HepG2 (cell line): ENCODE results near the gene CFAP45. TPM values are rescaled to one million over a fixed set of nuclear protein-coding genes. Genes with fewer than 3 reads are reported as not detected.

Experiments
- FOSL2 ChIP-seq: sonication (generic); formaldehyde crosslinking; IDR thresholded peaks from 2 replicates; pipeline ENCODE4 v1.4.0; 2020; ENCODE audit warnings: missing genetic modification reagents
- GABPB1 ChIP-seq: IDR thresholded peaks from 2 replicates; pipeline ENCODE4 v1.6.1; 2016; ENCODE audit warnings: mild to moderate bottlenecking, missing genetic modification reagents, moderate library complexity, missing compliant biosample characterization
- HIC2 ChIP-seq: sonication (generic); formaldehyde crosslinking; IDR thresholded peaks from 2 replicates; pipeline ENCODE4 v1.9.0; 2022; ENCODE audit warnings: low read depth, missing genetic modification reagents
- JDP2 ChIP-seq: sonication (generic); formaldehyde crosslinking; IDR thresholded peaks from 2 replicates; pipeline ENCODE4 v1.8.1; 2022; ENCODE audit warnings: missing genetic modification reagents, borderline replicate concordance
- KMT2A ChIP-seq: sonication (generic); formaldehyde crosslinking; IDR thresholded peaks from 2 replicates; pipeline ENCODE4 v1.4.0; 2020; ENCODE audit warnings: missing genetic modification reagents
- MTA3 ChIP-seq: sonication (generic); formaldehyde crosslinking; IDR thresholded peaks from 2 replicates; pipeline ENCODE4 v1.4.0; 2020; ENCODE audit warnings: missing genetic modification reagents
- NBN ChIP-seq: fragments of 450-650 bp; conservative IDR thresholded peaks from 2 replicates; pipeline ENCODE4 v1.6.1; 2017
- PATZ1 ChIP-seq: sonication (generic); formaldehyde crosslinking; IDR thresholded peaks from 2 replicates; pipeline ENCODE4 v1.4.0; 2020; ENCODE audit warnings: missing genetic modification reagents
- RBFOX2 ChIP-seq: fragments of 200-400 bp; formaldehyde crosslinking; IDR thresholded peaks from 2 replicates; pipeline ENCODE4 v1.6.1; 2017; ENCODE audit warnings: low read depth, mild to moderate bottlenecking, low read length
- RORA ChIP-seq: sonication (generic); formaldehyde crosslinking; IDR thresholded peaks from 2 replicates; pipeline ENCODE4 v1.5.0; 2020; ENCODE audit warnings: mild to moderate bottlenecking, missing genetic modification reagents, moderate library complexity
- SKI ChIP-seq: fragments of 450-650 bp; IDR thresholded peaks from one replicate; pipeline ENCODE4 v1.6.1; 2018; ENCODE audit warnings: mild to moderate bottlenecking; ENCODE audit not compliant: partially characterized antibody
- THAP11 ChIP-seq: IDR thresholded peaks from 2 replicates; pipeline ENCODE4 v1.6.1; 2016; ENCODE audit warnings: missing biosample characterization, missing genetic modification reagents
- ZNF441 ChIP-seq: sonication (generic); formaldehyde crosslinking; IDR thresholded peaks from 2 replicates; pipeline ENCODE4 v1.7.0; 2021; ENCODE audit warnings: missing genetic modification reagents, borderline replicate concordance
- ZNF550 ChIP-seq: sonication (generic); formaldehyde crosslinking; IDR thresholded peaks from 2 replicates; pipeline ENCODE4 v1.4.0; 2020; ENCODE audit warnings: mild to moderate bottlenecking, missing genetic modification reagents, borderline replicate concordance
- ZNF615 ChIP-seq: sonication (generic); formaldehyde crosslinking; IDR thresholded peaks from 2 replicates; pipeline ENCODE4 v1.5.0; 2020; ENCODE audit warnings: mild to moderate bottlenecking, missing genetic modification reagents, borderline replicate concordance
- polyA plus RNA-seq, 8 experiments: library from polyadenylated mRNA; depleted of rRNA in 3 of 8; stranded (reverse) in 7 of 8; unstranded in 1 of 8; fragments of >200 nt; fragmentation: Illumina TruSeq in 4 of 8; extraction: Trizol in 4 of 8; gene quantifications; 2 replicates each; pipeline versions ENCODE4 v1.2.1 to v1.2.3, GENCODE V29; 2011 to 2016; ENCODE audit warnings: low read depth in 4 of 8, missing spikeins in 1 of 8, mixed read lengths in 1 of 8; ENCODE audit not compliant: insufficient read depth in 1 of 8
- total RNA-seq, 5 experiments: library from RNA; depleted of rRNA; stranded (reverse); fragments of >200 nt; fragmentation: Illumina TruSeq; extraction: Trizol; gene quantifications; 2 replicates each; pipeline ENCODE4 v1.2.3, GENCODE V29; 2016; ENCODE audit warnings: low read depth in 1 of 5
- TF ChIP-seq, protein P1 (sequence below): sonication (generic); formaldehyde crosslinking; IDR thresholded peaks from 2 replicates; pipeline ENCODE4 v1.8.0; 2022; ENCODE audit warnings: low read depth, missing genetic modification reagents
- TF ChIP-seq, protein P2 (sequence below): sonication (generic); formaldehyde crosslinking; IDR thresholded peaks from 2 replicates; pipeline ENCODE4 v1.4.0; 2020; ENCODE audit warnings: low read depth, missing genetic modification reagents

CFAP45 gene
- total and polyA plus RNA-seq, 2 of the 13 experiments (the other 11 are each of a cell fraction or from before 2014, with no cell fraction given): not detected

DNA sequence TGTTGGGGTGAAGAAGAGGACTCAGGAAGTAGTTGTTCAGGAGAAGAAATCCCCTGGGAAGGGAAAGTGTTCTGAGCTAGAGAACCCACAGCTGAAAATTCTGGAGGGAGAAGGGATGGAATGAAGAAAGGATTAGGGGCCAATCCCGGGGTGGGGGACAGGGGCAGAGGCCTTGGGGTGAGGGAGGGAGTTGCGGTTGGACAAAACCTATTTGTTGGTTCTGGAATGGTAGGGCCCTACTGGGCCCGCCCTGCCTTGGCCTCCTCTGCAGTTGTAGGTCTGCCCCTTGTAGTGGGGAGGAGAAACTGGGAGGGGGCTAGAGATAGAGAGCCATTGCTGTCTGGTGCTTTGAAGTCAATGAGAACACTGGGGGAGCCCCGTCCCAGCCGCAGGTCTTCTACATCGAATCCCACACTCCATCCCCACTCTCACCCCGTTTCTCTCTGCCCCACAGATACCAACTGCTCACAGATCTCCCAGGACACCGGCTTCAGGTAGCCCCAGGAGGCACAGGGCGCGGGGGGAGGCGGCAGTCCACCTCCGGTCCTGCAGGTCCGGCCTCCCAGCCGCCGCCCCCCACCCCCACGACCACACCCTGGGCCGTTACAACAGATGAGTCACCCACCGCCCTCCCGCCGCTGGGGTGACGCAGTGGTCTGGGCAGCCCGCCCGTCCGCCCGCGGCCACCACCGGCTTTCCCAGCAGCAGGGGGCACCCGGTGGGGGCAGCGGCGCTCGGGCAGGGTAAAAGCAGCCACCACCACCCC is 24.2 kb upstream of the CFAP45 start (continued):
- no peak for TF ChIP-seq HIC2
- TF ChIP-seq PATZ1: peak; percentile 64
- no peak for TF ChIP-seq NBN
- TF ChIP-seq, protein P1, sequence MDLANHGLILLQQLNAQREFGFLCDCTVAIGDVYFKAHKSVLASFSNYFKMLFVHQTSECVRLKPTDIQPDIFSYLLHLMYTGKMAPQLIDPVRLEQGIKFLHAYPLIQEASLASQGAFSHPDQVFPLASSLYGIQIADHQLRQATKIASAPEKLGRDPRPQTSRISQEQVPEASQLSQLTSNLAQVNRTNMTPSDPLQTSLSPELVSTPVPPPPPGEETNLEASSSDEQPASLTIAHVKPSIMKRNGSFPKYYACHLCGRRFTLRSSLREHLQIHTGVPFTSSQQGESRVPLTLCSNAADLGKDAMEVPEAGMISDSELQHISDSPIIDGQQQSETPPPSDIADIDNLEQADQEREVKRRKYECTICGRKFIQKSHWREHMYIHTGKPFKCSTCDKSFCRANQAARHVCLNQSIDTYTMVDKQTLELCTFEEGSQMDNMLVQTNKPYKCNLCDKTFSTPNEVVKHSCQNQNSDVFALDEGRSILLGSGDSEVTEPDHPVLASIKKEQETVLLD: 0 out of 2 replicates have a peak, but pooled peaks have one; percentile 36
- TF ChIP-seq RBFOX2: peak; percentile 51; the same call in 1 of the 2 replicates
- no peak for TF ChIP-seq KMT2A
- no peak for TF ChIP-seq ZNF615 (CRISPR knock-in tag)
- TF ChIP-seq THAP11 (CRISPR knock-in tag): no peak
- no peak for TF ChIP-seq MTA3 (CRISPR knock-in tag)
- no peak for TF ChIP-seq ZNF550 (CRISPR knock-in tag)
- no peak for TF ChIP-seq GABPB1
- TF ChIP-seq RORA (CRISPR knock-in tag): no peak
- TF ChIP-seq, protein P2, sequence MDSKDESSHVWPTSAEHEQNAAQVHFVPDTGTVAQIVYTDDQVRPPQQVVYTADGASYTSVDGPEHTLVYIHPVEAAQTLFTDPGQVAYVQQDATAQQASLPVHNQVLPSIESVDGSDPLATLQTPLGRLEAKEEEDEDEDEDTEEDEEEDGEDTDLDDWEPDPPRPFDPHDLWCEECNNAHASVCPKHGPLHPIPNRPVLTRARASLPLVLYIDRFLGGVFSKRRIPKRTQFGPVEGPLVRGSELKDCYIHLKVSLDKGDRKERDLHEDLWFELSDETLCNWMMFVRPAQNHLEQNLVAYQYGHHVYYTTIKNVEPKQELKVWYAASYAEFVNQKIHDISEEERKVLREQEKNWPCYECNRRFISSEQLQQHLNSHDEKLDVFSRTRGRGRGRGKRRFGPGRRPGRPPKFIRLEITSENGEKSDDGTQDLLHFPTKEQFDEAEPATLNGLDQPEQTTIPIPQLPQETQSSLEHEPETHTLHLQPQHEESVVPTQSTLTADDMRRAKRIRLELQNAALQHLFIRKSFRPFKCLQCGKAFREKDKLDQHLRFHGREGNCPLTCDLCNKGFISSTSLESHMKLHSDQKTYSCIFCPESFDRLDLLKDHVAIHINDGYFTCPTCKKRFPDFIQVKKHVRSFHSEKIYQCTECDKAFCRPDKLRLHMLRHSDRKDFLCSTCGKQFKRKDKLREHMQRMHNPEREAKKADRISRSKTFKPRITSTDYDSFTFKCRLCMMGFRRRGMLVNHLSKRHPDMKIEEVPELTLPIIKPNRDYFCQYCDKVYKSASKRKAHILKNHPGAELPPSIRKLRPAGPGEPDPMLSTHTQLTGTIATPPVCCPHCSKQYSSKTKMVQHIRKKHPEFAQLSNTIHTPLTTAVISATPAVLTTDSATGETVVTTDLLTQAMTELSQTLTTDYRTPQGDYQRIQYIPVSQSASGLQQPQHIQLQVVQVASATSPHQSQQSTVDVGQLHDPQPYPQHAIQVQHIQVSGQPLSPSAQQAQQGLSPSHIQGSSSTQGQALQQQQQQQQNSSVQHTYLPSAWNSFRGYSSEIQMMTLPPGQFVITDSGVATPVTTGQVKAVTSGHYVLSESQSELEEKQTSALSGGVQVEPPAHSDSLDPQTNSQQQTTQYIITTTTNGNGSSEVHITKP (CRISPR knock-in tag): peak; percentile 20; the same call in 1 of the 2 replicates
- no peak for TF ChIP-seq JDP2 (CRISPR knock-in tag)
- no peak for TF ChIP-seq ZNF441
- peak; percentile 24 for TF ChIP-seq SKI
- TF ChIP-seq FOSL2 (CRISPR knock-in tag): peak; percentile 87
